Keratinocyte (primary cell): ENCODE results near the gene NUP54.

Experiments used
- EZH2 ChIP-seq: IDR thresholded peaks from one replicate; pipeline ENCODE4 v1.6.1; 2012; ENCODE audit warnings: inconsistent platforms, mild to moderate bottlenecking, low read length, moderate library complexity
- TF ChIP-seq, protein P1 (sequence below), 3 experiments: IDR thresholded peaks in 1 of 3; conservative IDR thresholded peaks in 1 of 3; optimal IDR thresholded peaks in 1 of 3; 2 replicates in 2 of 3; 3 replicates in 1 of 3; pipeline versions ENCODE3 to v1.5.1; 2011; ENCODE audit warnings: low read length in 3 of 3, mild to moderate bottlenecking in 3 of 3, moderate library complexity in 2 of 3, control low read depth in 1 of 3, inconsistent platforms in 1 of 3; ENCODE audit not compliant: insufficient read depth in 2 of 3; ENCODE audit errors: extremely low read depth in 1 of 3

GRCh38 chr4:76106442-76106841 is 41.8 kb downstream of the NUP54 start:
- TF ChIP-seq, protein P1, sequence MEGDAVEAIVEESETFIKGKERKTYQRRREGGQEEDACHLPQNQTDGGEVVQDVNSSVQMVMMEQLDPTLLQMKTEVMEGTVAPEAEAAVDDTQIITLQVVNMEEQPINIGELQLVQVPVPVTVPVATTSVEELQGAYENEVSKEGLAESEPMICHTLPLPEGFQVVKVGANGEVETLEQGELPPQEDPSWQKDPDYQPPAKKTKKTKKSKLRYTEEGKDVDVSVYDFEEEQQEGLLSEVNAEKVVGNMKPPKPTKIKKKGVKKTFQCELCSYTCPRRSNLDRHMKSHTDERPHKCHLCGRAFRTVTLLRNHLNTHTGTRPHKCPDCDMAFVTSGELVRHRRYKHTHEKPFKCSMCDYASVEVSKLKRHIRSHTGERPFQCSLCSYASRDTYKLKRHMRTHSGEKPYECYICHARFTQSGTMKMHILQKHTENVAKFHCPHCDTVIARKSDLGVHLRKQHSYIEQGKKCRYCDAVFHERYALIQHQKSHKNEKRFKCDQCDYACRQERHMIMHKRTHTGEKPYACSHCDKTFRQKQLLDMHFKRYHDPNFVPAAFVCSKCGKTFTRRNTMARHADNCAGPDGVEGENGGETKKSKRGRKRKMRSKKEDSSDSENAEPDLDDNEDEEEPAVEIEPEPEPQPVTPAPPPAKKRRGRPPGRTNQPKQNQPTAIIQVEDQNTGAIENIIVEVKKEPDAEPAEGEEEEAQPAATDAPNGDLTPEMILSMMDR (optimal IDR thresholded peaks at IDR 0.05 in 1 of 3, IDR thresholded peaks at IDR 0.05 in 1 of 3, conservative IDR thresholded peaks at IDR 0.05 in 1 of 3; ENCODE audit: extremely low read depth in 1 of 3, insufficient read depth in 2 of 3, low read length in 3 of 3): no peak
- no peak for TF ChIP-seq EZH2
